8988T (cell line): Measurements from ENCODE around the gene PPFIBP2.

Source experiments
- DNase-seq: peaks from one replicate; pipeline ENCODE4 v3.0.0; 2011

The PPFIBP2 gene

DNA sequence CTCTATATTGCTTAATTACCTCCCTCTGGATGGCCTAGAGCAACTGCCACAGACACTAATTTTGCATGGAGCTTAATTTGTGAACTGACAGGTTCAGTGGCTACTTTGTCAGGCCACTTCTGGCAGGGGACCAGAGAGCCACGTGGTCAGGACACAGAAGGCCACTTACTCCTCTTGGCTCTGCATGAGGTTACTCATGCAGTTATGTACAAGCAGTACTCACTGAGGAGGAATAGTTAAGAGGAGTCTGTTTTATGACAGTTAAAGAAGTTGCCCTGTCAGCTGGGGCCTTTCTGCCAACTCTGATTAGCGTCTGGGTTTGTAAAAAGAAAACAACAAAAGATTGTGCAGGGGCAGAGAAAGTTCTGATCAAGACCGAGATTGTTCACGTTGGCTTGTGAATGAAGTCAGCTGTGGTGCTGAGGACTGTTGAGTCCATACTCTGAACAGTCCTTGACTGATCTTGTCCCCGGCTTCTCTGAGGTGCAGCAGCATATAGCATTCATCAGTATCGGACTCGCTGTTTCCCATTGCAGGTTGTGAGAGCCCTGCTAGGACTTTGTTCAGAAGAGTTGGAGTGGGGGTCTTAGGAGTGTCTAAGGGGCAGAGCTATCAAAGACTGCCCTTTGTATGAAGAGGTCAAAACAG is 41.4 kb downstream of the PPFIBP2 start:
- DNase-seq = no peak

GRCh38 chr11:7558046-7558445 is 44.2 kb downstream of the PPFIBP2 start:
- DNase-seq = no peak

DNA sequence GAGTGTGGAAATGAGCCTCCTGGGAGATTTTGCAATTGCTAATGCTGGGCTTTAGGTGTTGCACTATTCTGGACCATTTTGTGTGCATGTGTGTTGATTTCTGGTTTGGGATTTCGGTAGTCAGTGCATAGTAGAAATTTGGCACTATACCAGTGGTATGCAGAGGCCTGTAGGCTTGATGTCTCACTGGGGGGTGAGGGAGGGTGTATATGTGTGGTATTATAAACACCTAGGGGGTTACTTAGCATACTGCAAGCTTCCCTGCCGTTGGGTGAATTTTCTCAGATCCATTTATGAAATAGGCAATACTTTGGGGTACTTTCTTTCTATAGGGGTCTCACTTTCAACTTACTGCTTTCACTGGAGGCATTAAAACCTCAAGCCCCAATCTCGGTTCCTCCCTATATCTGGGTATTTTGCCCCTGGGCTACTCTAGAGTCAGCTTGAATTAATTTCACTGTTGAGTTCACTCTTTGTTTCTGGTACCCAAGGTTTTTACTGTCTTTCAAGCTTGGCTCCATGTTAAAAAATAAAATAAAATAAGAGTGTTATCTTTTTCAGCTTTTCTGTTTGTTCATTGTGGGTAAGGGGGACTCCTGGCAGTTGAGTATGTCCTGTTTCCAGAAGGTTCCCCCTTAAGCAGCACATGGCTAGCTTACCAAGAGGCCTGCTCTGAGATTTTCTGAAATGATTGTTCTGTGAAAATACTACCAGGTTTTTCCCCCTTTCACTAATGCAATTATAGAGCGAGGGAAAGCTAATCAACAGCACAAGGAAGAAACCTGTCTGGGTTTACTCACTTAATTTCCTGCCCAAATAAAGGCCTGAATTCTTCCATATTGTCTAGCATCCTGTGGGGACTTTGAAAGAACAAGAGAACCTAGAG is 45.8 kb downstream of the PPFIBP2 start:
- DNase-seq = no peak

GRCh38 chr11:7561562-7561961 is 47.8 kb downstream of the PPFIBP2 start:
- DNase-seq = no peak

DNA sequence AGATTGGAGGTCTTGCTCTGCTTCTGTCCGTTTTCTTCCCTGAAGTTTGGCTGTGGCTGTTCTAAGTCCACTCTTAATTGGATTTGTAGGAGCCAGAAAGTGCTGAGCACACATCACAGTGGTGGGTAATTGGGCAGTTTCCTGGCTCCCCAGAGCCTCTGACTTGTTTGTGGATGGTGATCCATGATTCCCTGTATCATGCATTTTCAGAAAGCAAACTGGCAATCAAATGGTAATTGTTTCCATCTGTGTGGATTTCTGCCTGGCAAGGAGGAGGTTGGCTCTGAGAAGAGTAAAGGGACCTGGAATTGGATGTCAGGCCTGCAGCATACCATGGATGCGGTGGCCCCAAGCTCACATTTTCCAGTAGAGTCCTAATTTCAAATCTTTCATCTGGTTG is 49.5 kb downstream of the PPFIBP2 start:
- DNase-seq = no peak

DNA sequence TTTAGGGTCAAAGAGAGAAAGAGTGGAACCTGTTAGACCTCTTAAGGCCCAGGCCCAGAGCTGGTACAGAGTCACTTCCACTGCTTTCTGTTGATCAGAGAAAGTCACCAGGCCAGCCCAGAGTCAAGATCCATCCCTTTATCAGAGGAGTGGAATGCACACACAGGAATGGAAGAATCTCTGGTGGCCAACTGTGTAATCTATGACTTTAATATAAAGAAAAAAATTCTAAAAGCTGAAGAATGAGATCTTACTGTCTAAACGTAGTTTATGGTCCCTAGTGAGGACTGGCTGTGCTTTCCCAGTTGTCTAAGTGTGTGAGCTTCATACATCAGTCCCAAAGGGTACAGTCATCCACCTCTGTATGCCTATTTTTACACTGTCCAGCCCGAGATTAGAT is 51.0 kb downstream of the PPFIBP2 start:
- DNase-seq = no peak

DNA sequence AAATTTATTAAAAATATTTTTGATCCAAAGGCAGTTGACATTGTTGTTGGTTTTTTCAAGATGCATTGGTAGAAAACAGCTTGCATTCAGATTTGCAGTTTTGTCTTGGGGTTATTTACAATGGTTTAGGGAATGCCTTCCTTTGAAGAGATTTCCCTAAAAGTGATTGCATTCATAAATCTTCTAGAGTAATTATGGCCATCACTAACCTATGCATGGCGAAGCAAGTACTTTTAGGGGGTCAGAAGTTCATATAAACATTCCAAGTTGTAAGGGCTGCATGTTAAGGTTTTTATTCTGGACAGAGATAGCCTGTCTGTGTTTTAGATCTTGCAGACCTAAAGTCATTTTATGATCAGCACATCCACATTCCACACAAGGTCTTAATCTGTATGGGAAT is 53.5 kb downstream of the PPFIBP2 start:
- no peak for DNase-seq

GRCh38 chr11:7569044-7569443 is 55.2 kb downstream of the PPFIBP2 start:
- no peak for DNase-seq

GRCh38 chr11:7570241-7570640 is 56.4 kb downstream of the PPFIBP2 start:
- no peak for DNase-seq

GRCh38 chr11:7570938-7571521 is 57.2 kb downstream of the PPFIBP2 start:
- no peak for DNase-seq

GRCh38 chr11:7571640-7572000 is 57.8 kb downstream of the PPFIBP2 start:
- DNase-seq = peak; percentile 67

DNA sequence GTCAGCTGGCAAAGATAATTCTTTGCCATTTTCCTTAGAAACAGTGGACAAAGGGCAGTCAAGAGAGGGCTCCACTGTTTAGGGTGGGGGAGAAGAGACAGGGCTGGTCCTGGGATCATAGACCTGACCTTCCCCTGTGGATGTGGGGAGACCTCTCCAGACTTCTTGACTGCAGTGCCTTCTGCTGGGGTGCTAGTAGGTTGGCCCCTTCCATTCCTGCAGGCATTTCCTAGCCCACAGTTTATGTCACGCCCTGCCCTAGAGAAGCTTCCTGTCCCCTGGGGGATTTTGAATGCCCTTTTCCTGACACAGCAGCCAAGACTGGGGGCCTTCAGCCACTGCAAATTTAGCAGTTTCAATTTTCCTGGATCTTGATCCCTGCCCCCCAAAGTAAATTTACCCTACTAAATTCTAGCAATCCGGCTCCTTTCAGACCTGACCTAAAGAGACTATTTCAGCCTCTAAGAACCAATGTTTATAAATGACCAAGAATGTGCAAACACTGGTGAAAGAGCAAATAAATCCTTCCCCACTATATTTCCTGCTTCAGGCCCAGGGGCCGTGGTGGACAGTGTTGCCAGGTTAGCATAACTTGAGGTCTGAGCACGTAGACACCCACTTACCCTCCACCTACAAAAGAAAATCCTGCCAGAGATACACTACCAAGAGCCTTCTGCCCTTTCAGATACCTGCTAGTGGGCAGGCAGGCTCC is 58.4 kb downstream of the PPFIBP2 start:
- DNase-seq = no peak

GRCh38 chr11:7573193-7573557 is 59.4 kb downstream of the PPFIBP2 start:
- DNase-seq = no peak

GRCh38 chr11:7573558-7574296 is 59.9 kb downstream of the PPFIBP2 start:
- no peak for DNase-seq

DNA sequence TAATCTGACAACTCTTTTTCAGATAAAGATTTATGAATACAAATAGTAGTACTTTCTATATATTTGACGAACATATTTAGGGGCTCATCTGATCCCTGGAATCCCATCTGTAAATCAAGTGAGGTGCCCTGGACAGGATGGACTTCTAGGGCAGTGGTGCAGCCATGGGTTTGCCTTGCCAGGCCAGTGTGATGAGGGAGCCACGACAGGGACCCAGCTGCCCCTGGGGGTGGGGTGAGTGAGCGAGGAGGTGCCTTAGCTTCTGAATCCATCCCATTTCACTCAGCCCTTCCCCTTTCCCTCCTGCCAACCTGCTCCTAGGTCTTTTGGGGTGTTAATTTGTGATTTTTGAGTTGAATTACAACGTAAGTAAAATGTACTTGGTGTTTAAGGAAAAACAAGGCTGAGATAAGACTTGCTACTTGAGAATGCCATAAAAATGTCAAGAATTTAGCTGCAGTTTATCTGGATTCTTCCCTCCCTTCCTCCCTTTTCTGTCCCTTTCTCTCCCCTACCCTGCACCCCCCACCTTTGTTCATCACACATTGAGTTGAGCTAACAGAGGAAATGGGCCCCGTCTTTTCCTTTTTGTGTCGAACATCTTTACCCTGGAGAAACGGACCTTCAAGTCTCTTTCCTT is 60.8 kb downstream of the PPFIBP2 start:
- DNase-seq = no peak

- no peak for DNase-seq
Observed at GRCh38 chr11:7575841-7576725, 62.3 kb downstream of the PPFIBP2 start.

DNA sequence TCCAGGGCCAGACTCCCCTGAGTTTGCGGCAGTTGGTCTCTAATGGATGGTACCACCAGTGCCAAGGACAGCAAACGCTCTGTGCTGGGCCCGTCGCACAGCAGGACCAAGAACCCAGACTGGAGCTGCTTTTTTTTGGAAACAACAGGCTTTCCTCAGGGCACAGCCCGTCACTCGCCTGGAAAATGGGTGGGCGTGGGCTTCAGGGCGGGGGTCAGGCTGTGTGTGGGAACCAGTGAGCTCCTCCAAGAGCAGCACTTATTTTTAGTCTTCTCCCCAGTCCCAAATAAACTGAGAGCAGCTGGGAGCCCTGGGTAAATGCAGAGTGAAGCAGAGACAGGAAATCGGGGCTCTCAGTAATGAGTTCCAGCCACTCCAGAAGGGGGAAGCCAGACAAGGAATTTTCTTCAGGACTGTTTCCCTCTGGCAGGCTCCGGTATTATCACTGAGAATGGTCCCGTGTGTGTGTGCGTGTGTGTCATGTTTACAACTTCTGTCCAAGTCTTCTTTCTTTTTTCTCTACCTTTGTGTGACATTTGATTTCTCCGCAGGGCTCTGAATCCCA is 63.0 kb downstream of the PPFIBP2 start:
- no peak for DNase-seq

- DNase-seq = no peak
Observed at GRCh38 chr11:7577291-7578190, 63.7 kb downstream of the PPFIBP2 start.

GRCh38 chr11:7578276-7578955 is 64.6 kb downstream of the PPFIBP2 start:
- no peak for DNase-seq
